ENCODE results near the gene FAM124B.

The FAM124B gene

GRCh38 chr2:224379986-224380385 lies 21.9 kb downstream of the FAM124B start:
- DNase-seq = no peak

- DNase-seq = no peak
These were observed 22.7 kb downstream of the FAM124B start for GRCh38 chr2:224379172-224379571.

GRCh38 chr2:224378701-224379097 lies 23.2 kb downstream of the FAM124B start:
- DNase-seq = no peak

- no peak for DNase-seq
These were observed 23.9 kb downstream of the FAM124B start for GRCh38 chr2:224377751-224378700.

- no peak for DNase-seq
These were observed 29.3 kb downstream of the FAM124B start for GRCh38 chr2:224372641-224373040.

GRCh38 chr2:224369028-224369632 lies 32.8 kb downstream of the FAM124B start:
- DNase-seq = peak; percentile 72

GRCh38 chr2:224366267-224366844 lies 35.6 kb downstream of the FAM124B start:
- no peak for DNase-seq

- DNase-seq = no peak
These were observed 36.6 kb downstream of the FAM124B start for GRCh38 chr2:224365331-224365730.

GRCh38 chr2:224363281-224363680 lies 38.6 kb downstream of the FAM124B start:
- DNase-seq = no peak

GRCh38 chr2:224362094-224362493 lies 39.8 kb downstream of the FAM124B start:
- no peak for DNase-seq

- no peak for DNase-seq
These were observed 41.1 kb downstream of the FAM124B start for GRCh38 chr2:224360801-224361251.

GRCh38 chr2:224359569-224359968 lies 42.3 kb downstream of the FAM124B start:
- DNase-seq = peak; percentile 47

GRCh38 chr2:224357098-224357901 lies 44.6 kb downstream of the FAM124B start:
- peak; percentile 77 for DNase-seq

GRCh38 chr2:224354632-224355211 lies 47.2 kb downstream of the FAM124B start:
- no peak for DNase-seq

GRCh38 chr2:224350703-224351102 lies 51.2 kb downstream of the FAM124B start:
- no peak for DNase-seq

- DNase-seq = no peak
These were observed 52.5 kb downstream of the FAM124B start for GRCh38 chr2:224349396-224349795.

- no peak for DNase-seq
These were observed 54.5 kb downstream of the FAM124B start for GRCh38 chr2:224347176-224348051.

- DNase-seq = no peak
These were observed 56.4 kb downstream of the FAM124B start for GRCh38 chr2:224345492-224345891.

GRCh38 chr2:224343226-224343625 lies 58.7 kb downstream of the FAM124B start:
- DNase-seq = no peak

GRCh38 chr2:224335991-224336390 lies 65.9 kb downstream of the FAM124B start:
- no peak for DNase-seq

- DNase-seq = no peak
These were observed 67.2 kb downstream of the FAM124B start for GRCh38 chr2:224334726-224335125.

Data from hematopoietic multipotent progenitor cell treated with erythropoietin and hydrocortisone succinate and interleukin-3 and kit ligand, for 8 days (in vitro differentiated cells).